ENCODE measurements around the gene DRAP1. TPM values are rescaled to one million over a fixed set of nuclear protein-coding genes. Genes with fewer than 3 reads are reported as not detected.

The DRAP1 gene
- polyA plus RNA-seq, 2 of the 4 experiments (the other 2 are of a cell fraction): 73.7 to 143 TPM

GRCh38 chr11:65912845-65913244 is 6.4 kb upstream of the DRAP1 start:
- TF ChIP-seq ATOH8 (CRISPR knock-in tag; IDR thresholded peaks at IDR 0.05; ENCODE audit: low read depth): peak; percentile 1; the same call in 1 of the 2 replicates
- peak; percentile 42; the same call in 1 of the 2 replicates for TF ChIP-seq GATA3 (IDR thresholded peaks at IDR 0.05; ENCODE audit: borderline replicate concordance)
- no peak for TF ChIP-seq MYC (IDR thresholded peaks at IDR 0.05; ENCODE audit: borderline replicate concordance, low read length)
- no peak for TF ChIP-seq USF2 (IDR thresholded peaks at IDR 0.05)
- no peak for TF ChIP-seq ESRRA (IDR thresholded peaks at IDR 0.05; ENCODE audit: borderline replicate concordance, low read length)
- no peak for TF ChIP-seq ZFP36 (IDR thresholded peaks at IDR 0.05; ENCODE audit: borderline replicate concordance, partially characterized antibody)
- no peak for TF ChIP-seq HES2 (IDR thresholded peaks at IDR 0.05)
- TF ChIP-seq, protein P1, sequence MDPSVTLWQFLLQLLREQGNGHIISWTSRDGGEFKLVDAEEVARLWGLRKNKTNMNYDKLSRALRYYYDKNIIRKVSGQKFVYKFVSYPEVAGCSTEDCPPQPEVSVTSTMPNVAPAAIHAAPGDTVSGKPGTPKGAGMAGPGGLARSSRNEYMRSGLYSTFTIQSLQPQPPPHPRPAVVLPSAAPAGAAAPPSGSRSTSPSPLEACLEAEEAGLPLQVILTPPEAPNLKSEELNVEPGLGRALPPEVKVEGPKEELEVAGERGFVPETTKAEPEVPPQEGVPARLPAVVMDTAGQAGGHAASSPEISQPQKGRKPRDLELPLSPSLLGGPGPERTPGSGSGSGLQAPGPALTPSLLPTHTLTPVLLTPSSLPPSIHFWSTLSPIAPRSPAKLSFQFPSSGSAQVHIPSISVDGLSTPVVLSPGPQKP (IDR thresholded peaks at IDR 0.05; ENCODE audit: low read depth, low read length): no peak
- no peak for TF ChIP-seq MAZ (IDR thresholded peaks at IDR 0.05; ENCODE audit: borderline replicate concordance, low read depth, low read length)
- TF ChIP-seq RFX5 (IDR thresholded peaks at IDR 0.05): no peak
- no peak for TF ChIP-seq CHD2 (IDR thresholded peaks at IDR 0.05; ENCODE audit: low read length, partially characterized antibody)
- TF ChIP-seq PHF8 (IDR thresholded peaks at IDR 0.05; ENCODE audit: borderline replicate concordance, low read depth): no peak
- TF ChIP-seq MAX (IDR thresholded peaks at IDR 0.05): no peak
- no peak for TF ChIP-seq RNF2 (IDR thresholded peaks at IDR 0.05; ENCODE audit: borderline replicate concordance, low read depth)
- no peak for TF ChIP-seq BCL3 (IDR thresholded peaks at IDR 0.05)
- no peak for TF ChIP-seq RCOR1 (IDR thresholded peaks at IDR 0.05; ENCODE audit: low read depth, low read length)
- TF ChIP-seq FOSL2 (IDR thresholded peaks at IDR 0.05): no peak
- TF ChIP-seq FOSL2 (CRISPR knock-in tag; IDR thresholded peaks at IDR 0.05): peak; percentile 48
- no peak for TF ChIP-seq ZNF302 (CRISPR knock-in tag; IDR thresholded peaks at IDR 0.05)
- TF ChIP-seq HOXA7 (CRISPR knock-in tag; IDR thresholded peaks at IDR 0.05): no peak
- peak; percentile 91 for TF ChIP-seq MAFK (IDR thresholded peaks at IDR 0.05; ENCODE audit: partially characterized antibody)
- TF ChIP-seq FOXS1 (CRISPR knock-in tag; IDR thresholded peaks at IDR 0.05): no peak
- TF ChIP-seq EHMT2 (IDR thresholded peaks at IDR 0.05; ENCODE audit: low read depth): no peak
- no peak for TF ChIP-seq NPAS2 (CRISPR knock-in tag; IDR thresholded peaks at IDR 0.05; ENCODE audit: borderline replicate concordance)
- no peak for TF ChIP-seq HEYL (CRISPR knock-in tag; IDR thresholded peaks at IDR 0.05)
- Histone ChIP-seq H3K4me3 (no peak overlapping the region), H3K4me2 (peak overlapping the region; percentile 65), H3K9me3 (no peaks in the 10 kb centered on the region), H3K4me1 (peaks cover 70% of the 10 kb centered on the region), H3K27ac (peak overlapping the region; percentile 51 to 100)
- POLR2A ChIA-PET: interaction anchor here (2.0 kb wide), 2 partner anchors 13 to 23 kb away, joined by 12 to 13 read pairs; partner anchors contain the start of genes CCDC85B, FIBP and FOSL1
- ATAC-seq (no peak), FAIRE-seq (no peak), DNase-seq (ENCODE audit: low read depth in 1 of 2, low spot score in 1 of 2) (peak; percentile 55 to 62)
- CTCF ChIA-PET: interaction anchor here (0.6 to 31.6 kb wide), 6 partner anchors 9 to 110 kb away, joined by 3 to 618 read pairs (median 5); partner anchors contain the start of genes CCDC85B, FIBP and FOSL1
- 17% methylated on average over 4 of the region's 4 CpGs for WGBS (ENCODE audit: missing lambda C conversion rate)

Data from A549 (cell line).